ENCODE data around the gene STAT2. TPM values are rescaled to one million over a fixed set of nuclear protein-coding genes. Genes with fewer than 3 reads are reported as not detected.

STAT2 gene
- total and polyA plus RNA-seq, 2 donors (not counting 1 experiment from before 2014, with no cell fraction given) = 148 to 368 TPM

DNA sequence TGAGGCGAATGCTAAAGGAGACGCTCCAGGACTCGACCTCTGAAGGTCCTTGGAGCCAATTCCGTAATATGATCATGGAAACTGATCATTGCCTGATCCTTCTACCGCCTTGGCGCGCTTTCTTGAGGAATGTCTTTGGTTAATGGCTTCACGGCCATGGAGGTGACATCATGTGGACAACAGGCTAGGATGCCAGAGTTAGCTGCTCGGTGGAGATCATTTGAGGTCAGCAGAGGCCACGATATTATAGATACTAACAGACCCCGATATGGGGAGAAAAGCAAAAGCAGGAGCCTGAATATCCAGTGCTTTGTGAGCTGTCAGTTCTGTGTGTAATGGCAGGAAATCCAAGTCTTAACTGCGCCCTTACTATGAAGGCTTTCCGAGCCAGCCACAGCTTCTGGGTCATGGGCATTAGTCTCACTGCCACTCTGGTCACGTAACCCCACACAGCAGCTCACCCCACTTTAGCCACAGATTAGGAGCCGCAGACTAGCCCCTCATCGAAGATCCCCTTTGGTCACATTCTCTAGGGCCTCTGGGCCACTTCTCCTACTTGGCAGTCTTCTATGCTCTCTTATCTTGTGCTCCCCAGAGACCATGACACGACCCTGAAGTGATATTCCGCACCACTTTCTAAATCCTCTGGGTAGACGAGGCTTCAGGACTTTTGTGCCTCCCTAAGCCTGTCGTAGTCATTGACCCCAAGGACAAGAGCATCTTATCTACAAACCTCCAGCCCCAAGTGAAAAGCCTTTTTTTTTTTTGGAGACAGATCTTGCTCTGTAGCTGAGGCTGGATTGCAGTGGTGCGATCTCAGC, 59.1 kb downstream of the STAT2 start:
- no peaks in the 10 kb centered on the region for H4K20me1 ChIP-seq (ENCODE audit: control insufficient read depth, extremely low read depth, insufficient read depth, low read length)
- H3K4me3 ChIP-seq (replicated peaks in 1 of 4; ENCODE audit: control extremely low read depth in 1 of 4, insufficient read depth in 1 of 4, low read depth in 3 of 4, low read length in 4 of 4) = peak overlapping the region; percentile 22 to 83 (median 72)
- H3K9ac ChIP-seq (ENCODE audit: insufficient read depth, low read length) = no peak overlapping the region
- H3K4me2 ChIP-seq (ENCODE audit: extremely low read depth, insufficient read depth, low read length) = peak overlapping the region; percentile 55
- H2AFZ ChIP-seq (ENCODE audit: low read length) = peak overlapping the region; percentile 13
- TF ChIP-seq EZH2 (IDR thresholded peaks at IDR 0.05; ENCODE audit: low read length, missing control alignments) = no peak
- TF ChIP-seq, protein P1, sequence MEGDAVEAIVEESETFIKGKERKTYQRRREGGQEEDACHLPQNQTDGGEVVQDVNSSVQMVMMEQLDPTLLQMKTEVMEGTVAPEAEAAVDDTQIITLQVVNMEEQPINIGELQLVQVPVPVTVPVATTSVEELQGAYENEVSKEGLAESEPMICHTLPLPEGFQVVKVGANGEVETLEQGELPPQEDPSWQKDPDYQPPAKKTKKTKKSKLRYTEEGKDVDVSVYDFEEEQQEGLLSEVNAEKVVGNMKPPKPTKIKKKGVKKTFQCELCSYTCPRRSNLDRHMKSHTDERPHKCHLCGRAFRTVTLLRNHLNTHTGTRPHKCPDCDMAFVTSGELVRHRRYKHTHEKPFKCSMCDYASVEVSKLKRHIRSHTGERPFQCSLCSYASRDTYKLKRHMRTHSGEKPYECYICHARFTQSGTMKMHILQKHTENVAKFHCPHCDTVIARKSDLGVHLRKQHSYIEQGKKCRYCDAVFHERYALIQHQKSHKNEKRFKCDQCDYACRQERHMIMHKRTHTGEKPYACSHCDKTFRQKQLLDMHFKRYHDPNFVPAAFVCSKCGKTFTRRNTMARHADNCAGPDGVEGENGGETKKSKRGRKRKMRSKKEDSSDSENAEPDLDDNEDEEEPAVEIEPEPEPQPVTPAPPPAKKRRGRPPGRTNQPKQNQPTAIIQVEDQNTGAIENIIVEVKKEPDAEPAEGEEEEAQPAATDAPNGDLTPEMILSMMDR (conservative IDR thresholded peaks at IDR 0.05 in 1 of 2, IDR thresholded peaks at IDR 0.05 in 1 of 2; ENCODE audit: low read depth in 1 of 2, low read length in 2 of 2) = no peak
- H3K79me2 ChIP-seq (ENCODE audit: control insufficient read depth, insufficient read depth, low read length) = peaks cover 38% of the 10 kb centered on the region
- DNase-seq (ENCODE audit: low read depth in 2 of 2) = no peak
- H3K36me3 ChIP-seq (ENCODE audit: control insufficient read depth, insufficient read depth, low read length) = no peaks in the 10 kb centered on the region
- H3K27ac ChIP-seq (ENCODE audit: insufficient read depth, low read length) = peak overlapping the region; percentile 62
- H3K27me3 ChIP-seq (ENCODE audit: control insufficient read depth, insufficient read depth, low read length) = no peaks in the 10 kb centered on the region
- H3K4me1 ChIP-seq (ENCODE audit: control insufficient read depth, extremely low read depth, insufficient read depth, low read length) = peaks cover 9% of the 10 kb centered on the region
- H3K9me3 ChIP-seq (ENCODE audit: control insufficient read depth, insufficient read depth, low read depth, low read length) = no peaks in the 10 kb centered on the region

DNA sequence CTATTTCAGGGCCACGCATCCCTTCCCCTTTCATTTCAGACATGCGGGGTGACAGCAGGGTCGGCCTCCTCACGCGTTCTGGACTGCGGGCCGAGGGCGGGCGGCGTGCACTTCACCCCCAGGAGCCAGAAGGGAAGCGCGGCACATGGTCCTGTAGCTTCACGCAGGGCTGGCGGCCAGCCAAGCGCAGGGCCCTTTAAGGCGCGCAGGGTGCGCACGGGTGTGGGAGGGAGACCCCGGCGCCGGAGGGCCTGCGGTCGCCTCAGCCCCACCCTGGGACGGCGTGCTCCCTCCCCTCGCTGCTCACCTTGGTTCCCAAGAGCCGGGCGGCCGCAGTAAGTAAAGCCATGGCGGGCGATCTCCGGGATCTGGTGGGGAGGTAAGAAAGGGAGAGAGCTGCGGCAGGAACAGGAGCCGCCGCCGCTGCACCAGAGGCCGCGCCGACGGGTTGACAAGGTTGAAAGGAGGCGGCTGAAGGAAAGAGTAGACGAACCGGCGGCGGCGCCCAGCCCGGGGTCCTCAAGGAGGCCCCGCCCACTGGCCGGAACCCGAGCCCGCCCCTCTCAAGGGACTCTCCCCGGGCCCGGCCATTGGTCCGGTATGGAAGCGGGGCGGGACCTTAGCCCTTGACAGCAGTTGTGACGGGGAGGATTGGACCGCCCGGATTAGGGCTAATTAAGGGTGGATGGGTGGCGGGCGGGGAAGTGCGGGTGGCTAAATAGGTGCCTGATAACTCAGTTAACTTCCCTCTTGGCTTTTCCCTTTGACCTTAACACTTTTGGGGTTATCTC, 59.9 kb downstream of the STAT2 start, which contains the start of gene CS:
CS (minus strand) TSS at position 478 of the 791 bp plus-strand sequence; CDS start at position 349, 129 bp downstream.
- H4K20me1 ChIP-seq (ENCODE audit: control insufficient read depth, extremely low read depth, insufficient read depth, low read length) = no peaks in the 10 kb centered on the region
- H3K27ac ChIP-seq (ENCODE audit: insufficient read depth, low read length) = peak within 1 kb of the TSS; percentile 62
- peak within 1 kb of the TSS; percentile 54 for H2AFZ ChIP-seq (ENCODE audit: low read length)
- H3K9me3 ChIP-seq (ENCODE audit: control insufficient read depth, insufficient read depth, low read depth, low read length) = no peaks in the 10 kb centered on the region
- H3K36me3 ChIP-seq (ENCODE audit: control insufficient read depth, insufficient read depth, low read length) = no peaks in the 10 kb centered on the region
- H3K27me3 ChIP-seq (ENCODE audit: control insufficient read depth, insufficient read depth, low read length) = no peaks in the 10 kb centered on the region
- peak within 1 kb of the TSS; percentile 77 for H3K4me2 ChIP-seq (ENCODE audit: extremely low read depth, insufficient read depth, low read length)
- H3K4me3 ChIP-seq (replicated peaks in 1 of 4; ENCODE audit: control extremely low read depth in 1 of 4, insufficient read depth in 1 of 4, low read depth in 3 of 4, low read length in 4 of 4) = peak within 1 kb of the TSS; percentile 66 to 98 (median 86)
- peaks cover 44% of the 10 kb centered on the region for H3K79me2 ChIP-seq (ENCODE audit: control insufficient read depth, insufficient read depth, low read length)
- H3K9ac ChIP-seq (ENCODE audit: insufficient read depth, low read length) = peak within 1 kb of the TSS; percentile 76
- peak; percentile 96 to 97 for DNase-seq (ENCODE audit: low read depth in 2 of 2)
- TF ChIP-seq EZH2 (IDR thresholded peaks at IDR 0.05; ENCODE audit: low read length, missing control alignments) = no peak
- TF ChIP-seq, protein P1 (conservative IDR thresholded peaks at IDR 0.05 in 1 of 2, IDR thresholded peaks at IDR 0.05 in 1 of 2; ENCODE audit: low read depth in 1 of 2, low read length in 2 of 2) = no peak
- peaks cover 9% of the 10 kb centered on the region for H3K4me1 ChIP-seq (ENCODE audit: control insufficient read depth, extremely low read depth, insufficient read depth, low read length)

DNA sequence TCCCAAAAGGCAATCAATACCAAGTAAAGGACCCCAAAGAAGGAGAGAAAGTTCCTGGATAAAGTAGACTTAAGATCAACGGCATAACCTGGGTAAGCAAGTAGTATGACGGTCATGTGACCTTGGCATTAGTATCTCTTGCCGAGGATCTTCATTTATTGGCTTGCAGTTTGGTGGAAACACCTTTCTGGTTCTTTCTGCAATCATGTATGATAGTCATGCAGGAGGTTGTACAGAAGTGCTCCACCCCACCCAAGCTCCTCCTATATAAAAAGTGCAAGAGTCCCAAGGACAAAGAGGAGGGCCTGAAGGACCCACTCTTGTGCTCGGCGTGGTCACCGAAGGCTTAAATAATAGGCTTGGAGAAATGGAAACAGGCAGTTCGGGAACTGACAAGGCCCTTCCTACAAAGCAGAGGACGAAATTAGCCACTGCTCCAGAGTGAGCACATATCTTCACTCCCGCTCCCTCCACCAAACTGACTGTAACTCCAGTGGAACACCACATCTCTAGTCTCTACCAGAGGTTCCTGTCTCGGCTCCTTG, 60.5 kb downstream of the STAT2 start:
- Histone ChIP-seq H3K27me3 (ENCODE audit: control insufficient read depth, insufficient read depth, low read length) (no peaks in the 10 kb centered on the region), H3K9me3 (ENCODE audit: control insufficient read depth, insufficient read depth, low read depth, low read length) (no peaks in the 10 kb centered on the region), H3K27ac (ENCODE audit: insufficient read depth, low read length) (peak overlapping the region; percentile 62), H3K4me3 (replicated peaks in 1 of 4; ENCODE audit: control extremely low read depth in 1 of 4, insufficient read depth in 1 of 4, low read depth in 3 of 4, low read length in 4 of 4) (peak overlapping the region; percentile 66 to 98 (median 86)), H4K20me1 (ENCODE audit: control insufficient read depth, extremely low read depth, insufficient read depth, low read length) (no peaks in the 10 kb centered on the region), H3K9ac (ENCODE audit: insufficient read depth, low read length) (peak overlapping the region; percentile 76), H3K36me3 (ENCODE audit: control insufficient read depth, insufficient read depth, low read length) (no peaks in the 10 kb centered on the region), H2AFZ (ENCODE audit: low read length) (peak overlapping the region; percentile 54), H3K4me2 (ENCODE audit: extremely low read depth, insufficient read depth, low read length) (peak overlapping the region; percentile 77), H3K79me2 (ENCODE audit: control insufficient read depth, insufficient read depth, low read length) (peaks cover 51% of the 10 kb centered on the region), H3K4me1 (ENCODE audit: control insufficient read depth, extremely low read depth, insufficient read depth, low read length) (peaks cover 9% of the 10 kb centered on the region)
- TF ChIP-seq EZH2 (IDR thresholded peaks at IDR 0.05; ENCODE audit: low read length, missing control alignments) = no peak
- TF ChIP-seq, protein P1 (conservative IDR thresholded peaks at IDR 0.05 in 1 of 2, IDR thresholded peaks at IDR 0.05 in 1 of 2; ENCODE audit: low read depth in 1 of 2, low read length in 2 of 2) = no peak
- peak in 1 of 2 donors; percentile 23 for DNase-seq (ENCODE audit: low read depth in 2 of 2)

All from fibroblast of lung (primary cell).